H54 (cell line): Measurements from ENCODE around the gene COL28A1.
"Not testable (repeated sequence)": the region's sequence is repeated elsewhere in the genome, so short reads cannot be mapped to it uniquely, and the experiment has no call there.

Experiments used
- DNase-seq: peaks from one replicate; pipeline ENCODE4 v3.0.0; 2011; ENCODE audit warnings: low spot score, mixed read lengths; ENCODE audit not compliant: insufficient read length
- FAIRE-seq: peaks from 3 replicates; lab custom pipeline; 2011; peaks lifted over from hg19 to GRCh38; lab: Jason Lieb, UNC
- POLR2A ChIP-seq: IDR thresholded peaks from 2 replicates; pipeline ENCODE4 v1.6.1; 2011; ENCODE audit warnings: low read depth, mild to moderate bottlenecking, low read length

The COL28A1 gene

GRCh38 chr7:7566651-7567611, 31.3 kb upstream of the COL28A1 start, which contains the start of gene MIOS:
Gene MIOS, plus strand, starts transcription at chr7:7566884. Its CDS starts 5,592 bp downstream, at chr7:7572476.
- FAIRE-seq (no peak), DNase-seq (peak; percentile 91)
- TF ChIP-seq POLR2A = peak; percentile 88

- no peak for TF ChIP-seq POLR2A
- DNase-seq = no peak
- FAIRE-seq = no peak
These were observed 30.3 kb upstream of the COL28A1 start for GRCh38 chr7:7565746-7566650.

GRCh38 chr7:7565018-7565680, 29.5 kb upstream of the COL28A1 start:
- FAIRE-seq = no peak

GRCh38 chr7:7564323-7564780, 28.7 kb upstream of the COL28A1 start:
- peak; percentile 92 for FAIRE-seq
- peak; percentile 78 for DNase-seq
- TF ChIP-seq POLR2A = no peak

More at GRCh38 chr7:7565018-7565680, 29.5 kb upstream of the COL28A1 start:
- no peak for DNase-seq
- no peak for TF ChIP-seq POLR2A

- DNase-seq (no peak), FAIRE-seq (no peak)
- no peak for TF ChIP-seq POLR2A
These were observed 28.1 kb upstream of the COL28A1 start for GRCh38 chr7:7563813-7564212.

GRCh38 chr7:7563269-7563668, 27.6 kb upstream of the COL28A1 start:
- no peak for TF ChIP-seq POLR2A
- no peak for FAIRE-seq
- no peak for DNase-seq

- no peak for TF ChIP-seq POLR2A
- FAIRE-seq (no peak), DNase-seq (no peak)
These were observed 27.1 kb upstream of the COL28A1 start for GRCh38 chr7:7562736-7563135.

- not testable (repeated sequence) for DNase-seq, FAIRE-seq
These were observed 25.9 kb upstream of the COL28A1 start for GRCh38 chr7:7561591-7561990.

GRCh38 chr7:7557252-7557651, 21.6 kb upstream of the COL28A1 start:
- no peak for TF ChIP-seq POLR2A
- no peak for DNase-seq
- no peak for FAIRE-seq

GRCh38 chr7:7556852-7557251, 21.2 kb upstream of the COL28A1 start:
- FAIRE-seq (no peak), DNase-seq (no peak)
- no peak for TF ChIP-seq POLR2A

- no peak for FAIRE-seq
- no peak for DNase-seq
These were observed 19.2 kb upstream of the COL28A1 start for GRCh38 chr7:7554649-7555575.

GRCh38 chr7:7554021-7554432, 18.4 kb upstream of the COL28A1 start:
- DNase-seq (no peak), FAIRE-seq (peak; percentile 94)
- no peak for TF ChIP-seq POLR2A

More at GRCh38 chr7:7554649-7555575, 19.2 kb upstream of the COL28A1 start:
- no peak for TF ChIP-seq POLR2A
